Esophagus squamous epithelium (tissue), 5 donors: ENCODE data around the gene CDHR5. TPM values are rescaled to one million over a fixed set of nuclear protein-coding genes. Genes with fewer than 3 reads are reported as not detected.

Source experiments
- DNase-seq: peaks from one replicate; lab custom pipeline; 2025; lab: John Stamatoyannopoulos, UW
- H3K27ac ChIP-seq, 4 donors: fragments of 200-600 bp; sonication (generic); one replicate each; pipeline ENCODE4 v1.5.1; 2016 to 2019; ENCODE audit warnings: mild to moderate bottlenecking in 1 of 4
- H3K27me3 ChIP-seq, 4 donors: fragments of 200-600 bp; sonication (generic); 1 replicate in 3 of 4; 2 replicates in 1 of 4; pipeline versions ENCODE4 v1.5.1 to v1.6.0; 2017 to 2021; ENCODE audit warnings: antibody characterized with exemption in 1 of 4
- H3K36me3 ChIP-seq, 3 donors: fragments of 200-600 bp; sonication (generic); one replicate each; pipeline ENCODE4 v1.5.1; 2016 to 2019
- H3K4me1 ChIP-seq, 3 donors: fragments of 200-600 bp; sonication (generic); one replicate each; pipeline ENCODE4 v1.5.1; 2017 to 2019
- H3K4me3 ChIP-seq, 4 donors: fragments of 200-600 bp; sonication (generic); 1 replicate in 3 of 4; 2 replicates in 1 of 4; pipeline ENCODE4 v1.5.1; 2016 to 2019; ENCODE audit warnings: mild to moderate bottlenecking in 2 of 4, moderate library complexity in 1 of 4
- H3K9me3 ChIP-seq, 3 donors: fragments of 200-600 bp; sonication (generic); one replicate each; pipeline ENCODE4 v1.5.1; 2016 to 2019
- CTCF ChIP-seq, 6 experiments: fragments of 450-650 bp in 4 of 6; fragments of 200-600 bp in 2 of 6; sonication (generic) in 2 of 6; IDR thresholded peaks; one replicate each; pipeline ENCODE4 v1.5.1; 2016 to 2019; ENCODE audit warnings: antibody characterized with exemption in 6 of 6, mild to moderate bottlenecking in 4 of 6, moderate library complexity in 4 of 6
- POLR2A ChIP-seq, 4 donors: fragments of 450-650 bp; IDR thresholded peaks; one replicate each; pipeline ENCODE4 v1.6.1; 2017; ENCODE audit warnings: antibody characterized with exemption in 4 of 4, mild to moderate bottlenecking in 4 of 4, moderate library complexity in 3 of 4
- WGBS, 2 donors: methylation state at CpG; one replicate each; pipeline ENCODE4 v1.1.5; 2018; 5-methylcytosine and 5-hydroxymethylcytosine counted together
- intact Hi-C: fragments of 100-400 bp; cut with DNase I; formaldehyde crosslinking; loops from one replicate; pipeline ENCODE4 v1.15.0; 2022
- total RNA-seq, 4 donors: library from RNA; depleted of rRNA; stranded (reverse); fragments of >200 nt; gene quantifications; one replicate each; pipeline ENCODE4 v1.1.0, GENCODE V29; 2016
- donor health status: DM: yes; HTN: yes; CAD: no.

The CDHR5 gene
- total RNA-seq, 4 donors from 2014 or later: not detected

GRCh38 chr11:592918-593317 is 31.8 kb downstream of the CDHR5 start:
- Histone ChIP-seq H3K36me3 (peaks cover 46 to 100% (median 65%) of the 10 kb centered on the region in 3 donors), H3K27me3 (no peaks in the 10 kb centered on the region), H3K4me1 (no peaks in the 10 kb centered on the region), H3K4me3 (no peak overlapping the region), H3K9me3 (no peaks in the 10 kb centered on the region), H3K27ac (no peak overlapping the region)
- WGBS, 2 donors: 69 to 87% methylated on average over 3 to 10 of the region's 10 CpGs
- TF ChIP-seq POLR2A (IDR thresholded peaks at IDR 0.05) (no peak), CTCF (IDR thresholded peaks at IDR 0.05) (no peak)
- intact Hi-C loops: no loop called here
- DNase-seq: no peak

- H3K4me3 ChIP-seq: no peak overlapping the region
- peaks cover 44 to 100% (median 63%) of the 10 kb centered on the region in 3 donors for H3K36me3 ChIP-seq
- intact Hi-C loops: no loop called here
- 94 to 95% methylated on average over 21 of the region's 22 CpGs for WGBS, 2 donors
- no peaks in the 10 kb centered on the region for H3K9me3 ChIP-seq
- no peaks in the 10 kb centered on the region for H3K27me3 ChIP-seq
- H3K4me1 ChIP-seq: no peaks in the 10 kb centered on the region
- H3K27ac ChIP-seq: no peak overlapping the region
- TF ChIP-seq POLR2A (IDR thresholded peaks at IDR 0.05): no peak
- no peak for TF ChIP-seq CTCF (IDR thresholded peaks at IDR 0.05)
- no peak for DNase-seq
Measured at GRCh38 chr11:592501-592900, 32.3 kb downstream of the CDHR5 start.

- 83 to 84% methylated on average over 11 of the region's 11 CpGs for WGBS, 2 donors
- no peak overlapping the region for H3K27ac ChIP-seq
- no peaks in the 10 kb centered on the region for H3K4me1 ChIP-seq
- H3K36me3 ChIP-seq: peaks cover 35 to 100% (median 61%) of the 10 kb centered on the region in 3 donors
- TF ChIP-seq CTCF (IDR thresholded peaks at IDR 0.05): no peak
- no peak for TF ChIP-seq POLR2A (IDR thresholded peaks at IDR 0.05)
- DNase-seq: no peak
- intact Hi-C loops: no loop called here
- no peaks in the 10 kb centered on the region for H3K27me3 ChIP-seq
- H3K4me3 ChIP-seq: no peak overlapping the region
- no peaks in the 10 kb centered on the region for H3K9me3 ChIP-seq
Measured at GRCh38 chr11:590997-591396, 33.8 kb downstream of the CDHR5 start.

- intact Hi-C loops: no loop called here
- DNase-seq: no peak
- WGBS, 2 donors: 93 to 97% methylated on average over 16 to 21 of the region's 26 CpGs
- no peaks in the 10 kb centered on the region for H3K9me3 ChIP-seq
- peaks cover 26 to 99% (median 66%) of the 10 kb centered on the region in 3 donors for H3K36me3 ChIP-seq
- H3K27me3 ChIP-seq: no peaks in the 10 kb centered on the region
- H3K27ac ChIP-seq: no peak overlapping the region
- no peak for TF ChIP-seq POLR2A (IDR thresholded peaks at IDR 0.05)
- TF ChIP-seq CTCF (IDR thresholded peaks at IDR 0.05): no peak
- H3K4me3 ChIP-seq: no peak overlapping the region
- H3K4me1 ChIP-seq: no peaks in the 10 kb centered on the region
Measured at GRCh38 chr11:589798-590197, 35.0 kb downstream of the CDHR5 start.

GRCh38 chr11:587978-588380 is 36.8 kb downstream of the CDHR5 start:
- no peak overlapping the region for H3K4me3 ChIP-seq
- H3K27me3 ChIP-seq: no peaks in the 10 kb centered on the region
- no peaks in the 10 kb centered on the region for H3K9me3 ChIP-seq
- no peaks in the 10 kb centered on the region for H3K4me1 ChIP-seq
- peak overlapping the region in 2 of 4 donors; percentile 54 to 58 for H3K27ac ChIP-seq
- TF ChIP-seq CTCF (IDR thresholded peaks at IDR 0.05) (no peak), POLR2A (IDR thresholded peaks at IDR 0.05) (no peak)
- 66 to 74% methylated on average over 6 of the region's 6 CpGs for WGBS, 2 donors
- intact Hi-C loops: no loop called here
- H3K36me3 ChIP-seq: peaks cover 23 to 99% (median 71%) of the 10 kb centered on the region in 3 donors
- no peak for DNase-seq
